Suprapubic skin (tissue), 3 donors: ENCODE measurements around the gene VAV1.

ENCODE experiments used
- POLR2AphosphoS5 ChIP-seq, 3 donors: sonication (generic); formaldehyde crosslinking; IDR thresholded peaks; one replicate each; pipeline ENCODE4 v1.6.1; 2017; ENCODE audit warnings: antibody characterized with exemption in 3 of 3
- TF ChIP-seq, protein P1 (sequence below), 2 donors: fragments of 200-600 bp in 1 of 2; fragments of 450-650 bp in 1 of 2; sonication (generic) in 1 of 2; IDR thresholded peaks; one replicate each; pipeline ENCODE4 v1.5.1; 2016 to 2019; ENCODE audit warnings: antibody characterized with exemption in 2 of 2, mild to moderate bottlenecking in 1 of 2, moderate library complexity in 1 of 2

DNA sequence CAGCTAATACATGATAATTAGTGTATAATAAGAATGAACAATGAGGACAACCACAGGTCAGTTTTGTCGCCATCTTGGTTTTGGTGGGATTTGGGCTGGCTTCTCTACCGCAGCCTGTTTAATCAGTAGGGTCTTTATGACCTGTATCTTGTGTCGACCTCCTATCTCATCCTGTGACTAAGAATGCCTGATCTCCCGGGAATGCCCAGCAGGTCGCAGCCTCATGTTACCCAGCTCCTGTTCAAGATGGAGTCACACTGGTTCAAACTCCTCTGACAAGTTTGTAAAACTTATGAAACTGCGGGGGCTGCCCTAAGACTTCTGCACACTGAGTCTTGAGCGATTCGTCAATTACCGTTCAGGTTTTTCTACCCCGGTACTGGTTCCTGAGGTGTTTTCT lies 93.3 kb downstream of the VAV1 start:
- TF ChIP-seq, protein P1, sequence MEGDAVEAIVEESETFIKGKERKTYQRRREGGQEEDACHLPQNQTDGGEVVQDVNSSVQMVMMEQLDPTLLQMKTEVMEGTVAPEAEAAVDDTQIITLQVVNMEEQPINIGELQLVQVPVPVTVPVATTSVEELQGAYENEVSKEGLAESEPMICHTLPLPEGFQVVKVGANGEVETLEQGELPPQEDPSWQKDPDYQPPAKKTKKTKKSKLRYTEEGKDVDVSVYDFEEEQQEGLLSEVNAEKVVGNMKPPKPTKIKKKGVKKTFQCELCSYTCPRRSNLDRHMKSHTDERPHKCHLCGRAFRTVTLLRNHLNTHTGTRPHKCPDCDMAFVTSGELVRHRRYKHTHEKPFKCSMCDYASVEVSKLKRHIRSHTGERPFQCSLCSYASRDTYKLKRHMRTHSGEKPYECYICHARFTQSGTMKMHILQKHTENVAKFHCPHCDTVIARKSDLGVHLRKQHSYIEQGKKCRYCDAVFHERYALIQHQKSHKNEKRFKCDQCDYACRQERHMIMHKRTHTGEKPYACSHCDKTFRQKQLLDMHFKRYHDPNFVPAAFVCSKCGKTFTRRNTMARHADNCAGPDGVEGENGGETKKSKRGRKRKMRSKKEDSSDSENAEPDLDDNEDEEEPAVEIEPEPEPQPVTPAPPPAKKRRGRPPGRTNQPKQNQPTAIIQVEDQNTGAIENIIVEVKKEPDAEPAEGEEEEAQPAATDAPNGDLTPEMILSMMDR (IDR thresholded peaks at IDR 0.05), result no peak
- no peak for TF ChIP-seq POLR2AphosphoS5 (IDR thresholded peaks at IDR 0.05)
